HEK293T (cell line): ENCODE data around the gene METTL24.

Experiments used
- CTCF ChIA-PET: fragments of 350-600 bp; formaldehyde crosslinking; extraction: SDS; loops from one replicate; lab custom pipeline; 2021; ENCODE audit warnings: antibody characterized with exemption, inconsistent platforms; lab: Yijun Ruan, JAX
- POLR2A ChIA-PET: fragments of 350-600 bp; formaldehyde crosslinking; extraction: SDS; loops from one replicate; lab custom pipeline; 2020; ENCODE audit warnings: antibody characterized with exemption, inconsistent platforms; lab: Yijun Ruan, JAX
- DNase-seq: peaks from one replicate; pipeline ENCODE4 v3.0.0; 2012; ENCODE audit warnings: mixed read lengths; ENCODE audit errors: extremely low spot score
- ARNT ChIP-seq: fragments of 450-650 bp; IDR thresholded peaks from 2 replicates; pipeline ENCODE4 v1.6.1; 2017; ENCODE audit warnings: mild to moderate bottlenecking
- BHLHE40 ChIP-seq: fragments of 450-650 bp; IDR thresholded peaks from 2 replicates; pipeline ENCODE4 v1.6.1; 2016; ENCODE audit warnings: mild to moderate bottlenecking, moderate library complexity, borderline replicate concordance
- CTBP1 ChIP-seq: fragments of 450-650 bp; IDR thresholded peaks from 2 replicates; pipeline ENCODE4 v1.6.1; 2016; ENCODE audit warnings: borderline replicate concordance
- ELF4 ChIP-seq: fragments of 450-650 bp; IDR thresholded peaks from 2 replicates; pipeline ENCODE4 v1.6.1; 2017; ENCODE audit warnings: antibody characterized with exemption
- FOXA1 ChIP-seq: fragments of 450-650 bp; IDR thresholded peaks from 2 replicates; pipeline ENCODE4 v1.6.1; 2016; ENCODE audit warnings: mild to moderate bottlenecking
- FOXK2 ChIP-seq: fragments of 450-650 bp; IDR thresholded peaks from 2 replicates; pipeline ENCODE4 v1.6.1; 2016; ENCODE audit warnings: mild to moderate bottlenecking
- FOXM1 ChIP-seq: fragments of 450-650 bp; IDR thresholded peaks from 2 replicates; pipeline ENCODE4 v1.6.1; 2017; ENCODE audit warnings: mild to moderate bottlenecking, borderline replicate concordance
- HDGF ChIP-seq: fragments of 450-650 bp; IDR thresholded peaks from 2 replicates; pipeline ENCODE4 v1.6.1; 2017; ENCODE audit warnings: antibody characterized with exemption, borderline replicate concordance
- L3MBTL2 ChIP-seq: fragments of 450-650 bp; conservative IDR thresholded peaks from 2 replicates; pipeline ENCODE4 v1.6.1; 2016; ENCODE audit warnings: mild to moderate bottlenecking
- LEF1 ChIP-seq: fragments of 450-650 bp; IDR thresholded peaks from 2 replicates; pipeline ENCODE4 v1.6.1; 2017; ENCODE audit warnings: mild to moderate bottlenecking, borderline replicate concordance
- NFRKB ChIP-seq: fragments of 450-650 bp; IDR thresholded peaks from 2 replicates; pipeline ENCODE4 v1.6.1; 2016; ENCODE audit warnings: mild to moderate bottlenecking, moderate library complexity
- PKNOX1 ChIP-seq: fragments of 450-650 bp; IDR thresholded peaks from 2 replicates; pipeline ENCODE4 v1.6.1; 2016
- SP1 ChIP-seq: fragments of 450-650 bp; IDR thresholded peaks from 2 replicates; pipeline ENCODE4 v1.6.1; 2017
- SUZ12 ChIP-seq: fragments of 450-650 bp; IDR thresholded peaks from 2 replicates; pipeline ENCODE4 v1.6.1; 2016; ENCODE audit warnings: mild to moderate bottlenecking
- TARDBP ChIP-seq: fragments of 450-650 bp; IDR thresholded peaks from 2 replicates; pipeline ENCODE4 v1.6.1; 2016
- ZNF384 ChIP-seq: fragments of 450-650 bp; IDR thresholded peaks from 2 replicates; pipeline ENCODE4 v1.6.1; 2016

METTL24 gene

GRCh38 chr6:110364364-110365105 is 6.4 kb upstream of the METTL24 start:
- no peak for TF ChIP-seq FOXM1
- TF ChIP-seq L3MBTL2, result no peak
- no peak for DNase-seq
- ChIA-PET CTCF (no interaction called here), POLR2A (no interaction called here)

- DNase-seq, result no peak
- TF ChIP-seq SP1 (no peak), FOXM1 (no peak), PKNOX1 (no peak)
- POLR2A ChIA-PET, result no interaction called here
- CTCF ChIA-PET, result interaction anchor here (0.5 kb wide), 1 partner anchor 68 kb away, joined by 5 read pairs; no protein-coding TSS in a partner anchor
Observed at GRCh38 chr6:110363748-110364147, 5.6 kb upstream of the METTL24 start.

GRCh38 chr6:110360676-110361075 is 2.5 kb upstream of the METTL24 start:
- no peak for DNase-seq
- TF ChIP-seq LEF1 (no peak), ZNF384 (no peak), BHLHE40 (no peak), HDGF (no peak), SP1 (no peak), FOXA1 (no peak), TARDBP (no peak), SUZ12 (no peak), ARNT (no peak), FOXK2 (no peak), FOXM1 (no peak), CTBP1 (no peak), NFRKB (no peak)
- CTCF ChIA-PET, result no interaction called here
- POLR2A ChIA-PET, result no interaction called here

- POLR2A ChIA-PET, result no interaction called here
- TF ChIP-seq L3MBTL2 (no peak), HDGF (no peak)
- DNase-seq, result no peak
- CTCF ChIA-PET, result no interaction called here
Observed at GRCh38 chr6:110359556-110359955, 1.4 kb upstream of the METTL24 start.

GRCh38 chr6:110358553-110359160 is 508 bp upstream of the METTL24 start:
- DNase-seq, result no peak
- ChIA-PET POLR2A (no interaction called here), CTCF (no interaction called here)
- no peak for TF ChIP-seq ARNT
- TF ChIP-seq TARDBP, result no peak
- no peak for TF ChIP-seq NFRKB
- no peak for TF ChIP-seq LEF1
- TF ChIP-seq L3MBTL2, result no peak
- TF ChIP-seq FOXM1, result no peak
- TF ChIP-seq ZNF384, result no peak
- no peak for TF ChIP-seq HDGF
- no peak for TF ChIP-seq BHLHE40
- no peak for TF ChIP-seq FOXA1
- no peak for TF ChIP-seq SP1
- no peak for TF ChIP-seq PKNOX1
- no peak for TF ChIP-seq CTBP1
- TF ChIP-seq SUZ12, result no peak
- TF ChIP-seq ELF4, result no peak
- no peak for TF ChIP-seq FOXK2

- TF ChIP-seq SP1, result no peak
- no peak for TF ChIP-seq LEF1
- no peak for TF ChIP-seq ELF4
- TF ChIP-seq CTBP1, result no peak
- no peak for TF ChIP-seq BHLHE40
- no peak for TF ChIP-seq NFRKB
- DNase-seq, result no peak
- ChIA-PET POLR2A (no interaction called here), CTCF (interaction anchor here (0.6 kb wide), 1 partner anchor 654 kb away, joined by 4 read pairs; no protein-coding TSS in a partner anchor)
Observed at GRCh38 chr6:110357298-110357663, 868 bp downstream of the METTL24 start.

GRCh38 chr6:110356778-110357177 is 1.4 kb downstream of the METTL24 start:
- no peak for DNase-seq
- ChIA-PET CTCF (interaction anchor here (0.6 kb wide), 1 partner anchor 654 kb away, joined by 4 read pairs; no protein-coding TSS in a partner anchor), POLR2A (no interaction called here)
- no peak for TF ChIP-seq LEF1
- TF ChIP-seq ELF4, result no peak

- TF ChIP-seq CTBP1, result no peak
- no peak for TF ChIP-seq FOXM1
- TF ChIP-seq ARNT, result no peak
- no peak for TF ChIP-seq SP1
- no peak for TF ChIP-seq SUZ12
- no peak for TF ChIP-seq FOXA1
- ChIA-PET POLR2A (no interaction called here), CTCF (interaction anchor here (1.2 kb wide), 1 partner anchor 10 kb away, joined by 3 read pairs; no protein-coding TSS in a partner anchor)
- no peak for DNase-seq
Observed at GRCh38 chr6:110355727-110356126, 2.4 kb downstream of the METTL24 start.
